Brain pericyte (primary cell): ENCODE data around the gene AGTRAP.

Experiments used
- DNase-seq: peaks from one replicate; pipeline ENCODE4 v3.0.0-alpha.2; 2012; ENCODE audit warnings: low read depth, low spot score

Gene AGTRAP

DNA sequence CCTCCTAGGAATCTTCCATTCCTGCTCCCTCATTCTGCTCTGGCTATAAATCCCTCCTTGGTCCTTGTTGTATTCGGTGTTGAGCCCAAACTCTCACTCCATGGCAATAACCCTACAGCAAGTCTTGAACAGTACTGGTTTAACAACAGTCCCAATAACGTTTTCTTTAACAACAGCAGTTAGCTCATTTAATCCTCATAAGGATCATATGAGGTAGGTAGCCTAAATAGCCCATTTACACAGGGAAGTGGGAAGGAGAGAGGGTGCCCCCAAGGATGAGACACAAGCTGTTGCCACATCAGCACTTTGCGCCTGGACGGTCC is 444 bp upstream of the AGTRAP start:
- DNase-seq = no peak

DNA sequence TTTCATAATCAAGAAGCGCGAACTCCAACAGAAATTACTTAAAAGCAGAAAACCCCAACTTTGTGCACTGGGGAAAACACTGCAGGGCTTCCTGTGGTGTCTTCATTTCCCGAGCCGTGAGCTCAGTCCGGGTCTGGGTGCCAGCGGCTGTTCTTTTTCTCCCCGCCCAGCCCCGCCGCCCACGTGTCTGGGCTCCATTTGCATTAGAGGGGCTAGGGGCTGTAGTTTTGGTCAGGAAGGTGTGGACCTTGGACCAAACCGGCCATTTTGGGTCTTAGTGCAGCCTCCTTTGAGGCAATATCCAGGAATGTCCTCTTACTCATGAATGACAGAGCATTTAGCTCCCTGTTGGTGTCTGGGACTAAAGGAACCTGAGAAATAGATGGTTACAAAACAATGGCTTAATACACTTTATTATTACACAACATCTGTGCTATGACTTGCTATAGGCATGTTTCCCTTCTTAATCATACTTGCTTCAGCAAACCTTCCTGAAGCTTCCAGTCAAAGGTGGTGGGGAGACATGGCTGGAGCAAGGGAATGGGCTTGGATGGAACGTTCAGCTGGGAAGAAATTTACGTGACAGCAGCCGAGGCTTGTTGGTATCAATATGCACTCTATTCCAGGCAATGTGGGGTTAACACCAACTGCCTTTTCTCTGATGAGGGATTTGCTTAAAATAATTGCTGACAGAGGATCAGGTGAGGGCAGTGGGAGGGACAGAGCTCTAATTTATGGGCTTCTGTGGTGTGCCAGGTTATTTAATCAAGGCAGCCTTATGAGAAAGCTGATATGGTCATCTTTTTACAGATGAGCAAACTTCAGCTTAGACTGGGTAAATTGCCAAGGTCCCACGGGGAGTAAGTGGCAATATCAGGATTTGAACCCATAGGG is 1.1 kb downstream of the AGTRAP start:
- no peak for DNase-seq

DNA sequence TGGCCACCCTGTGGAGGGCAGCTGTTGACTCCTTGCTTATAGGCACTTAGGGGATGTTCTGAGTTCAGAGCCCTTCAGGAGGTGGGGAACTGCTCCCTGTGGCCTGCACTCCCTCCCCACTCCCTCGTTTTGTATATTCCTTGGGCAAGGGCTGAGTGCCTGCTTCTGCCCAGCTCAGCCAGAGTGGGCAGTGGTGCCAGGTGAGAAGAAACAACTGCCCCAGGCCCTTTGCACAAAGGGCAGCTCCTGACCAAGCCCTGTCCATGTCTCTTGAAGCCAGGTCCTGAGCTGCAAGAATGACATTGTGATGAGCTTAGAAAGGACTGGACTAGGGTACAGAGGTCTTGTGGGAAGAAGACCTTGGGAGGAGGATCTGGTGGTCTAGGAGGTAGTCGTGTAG is 2.2 kb downstream of the AGTRAP start:
- DNase-seq = no peak

DNA sequence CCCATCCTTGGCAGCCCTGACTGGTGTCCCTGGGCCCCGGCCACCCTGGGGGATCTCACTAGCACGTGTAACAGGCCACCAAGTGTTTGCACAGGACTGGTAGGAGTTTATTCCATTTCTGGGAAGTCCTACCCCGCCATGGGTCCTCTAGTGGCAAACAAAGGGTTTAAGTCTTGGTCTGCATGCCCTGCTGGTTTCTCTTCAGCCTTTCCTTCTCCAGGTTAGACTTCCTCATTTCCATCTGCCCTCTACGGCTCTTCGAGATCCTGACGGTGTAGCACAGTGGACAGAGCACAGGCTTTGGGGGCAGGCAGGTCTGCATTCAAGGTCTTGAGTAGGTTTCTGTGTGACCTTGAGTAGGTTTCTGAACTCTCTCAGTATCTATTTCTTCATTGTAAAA is 2.8 kb downstream of the AGTRAP start:
- no peak for DNase-seq

DNA sequence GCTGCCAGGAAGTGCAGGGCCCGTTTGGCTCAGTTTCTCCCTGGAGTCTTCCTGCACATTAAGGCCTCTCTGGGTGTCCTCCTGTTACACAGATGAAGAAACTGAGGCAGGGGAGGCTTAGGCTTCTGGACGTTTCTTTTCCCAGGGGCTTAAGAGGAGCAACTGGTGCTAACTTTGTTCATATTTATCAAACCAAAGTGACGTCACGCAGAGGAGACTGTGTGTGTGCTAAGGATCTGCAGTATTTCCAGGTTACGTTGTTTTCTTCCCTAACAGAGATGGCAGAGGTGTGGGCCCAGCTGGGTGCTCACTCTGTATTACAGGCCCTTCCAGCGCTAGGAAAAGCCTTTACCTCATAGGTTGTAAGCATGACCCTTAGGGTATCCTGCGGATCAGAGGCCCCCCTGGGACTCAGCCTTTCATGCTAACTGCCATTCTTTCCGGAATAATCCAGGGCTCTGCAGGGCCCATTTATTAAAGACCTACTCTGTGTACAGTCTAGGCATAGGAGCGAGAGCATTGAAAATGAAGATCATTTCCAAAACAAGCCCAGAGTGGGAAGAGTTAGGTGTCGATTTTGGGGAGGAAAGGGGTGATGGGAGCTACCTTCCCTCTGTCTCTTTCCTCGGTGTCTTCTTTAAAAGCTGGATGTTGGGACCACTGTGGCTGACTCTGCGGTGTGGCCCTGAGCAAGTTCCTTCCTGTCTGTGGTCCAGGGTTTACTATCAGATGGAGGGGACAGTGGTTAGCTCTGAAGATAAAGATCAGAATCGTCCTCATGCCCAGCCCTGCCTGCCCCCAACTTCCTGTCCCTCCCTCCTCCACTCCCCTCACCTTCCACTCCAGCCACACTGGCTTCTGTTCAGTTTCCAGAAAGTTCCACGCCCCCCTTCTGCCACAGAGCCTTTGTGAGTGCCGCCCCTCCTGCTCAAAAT is 4.6 kb downstream of the AGTRAP start:
- no peak for DNase-seq

DNA sequence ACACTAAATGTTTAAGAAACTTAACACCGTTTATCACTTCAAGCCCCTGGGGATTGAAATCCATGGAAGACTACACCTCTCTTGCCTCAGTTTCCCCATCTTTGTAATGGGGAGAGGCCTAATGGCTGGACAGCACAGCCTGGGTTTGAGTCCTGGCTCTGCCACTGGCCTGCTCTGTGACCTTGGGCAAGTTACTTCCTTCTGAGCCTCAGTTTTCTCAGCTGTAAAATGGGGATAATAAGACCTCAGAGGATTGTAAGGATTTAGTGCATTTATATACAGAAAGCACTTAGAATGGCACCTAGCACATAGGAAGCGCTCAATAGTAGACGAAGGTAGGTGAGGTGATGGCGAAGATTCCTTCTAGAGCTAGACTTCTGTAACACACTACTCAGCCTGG is 5.5 kb downstream of the AGTRAP start:
- no peak for DNase-seq

DNA sequence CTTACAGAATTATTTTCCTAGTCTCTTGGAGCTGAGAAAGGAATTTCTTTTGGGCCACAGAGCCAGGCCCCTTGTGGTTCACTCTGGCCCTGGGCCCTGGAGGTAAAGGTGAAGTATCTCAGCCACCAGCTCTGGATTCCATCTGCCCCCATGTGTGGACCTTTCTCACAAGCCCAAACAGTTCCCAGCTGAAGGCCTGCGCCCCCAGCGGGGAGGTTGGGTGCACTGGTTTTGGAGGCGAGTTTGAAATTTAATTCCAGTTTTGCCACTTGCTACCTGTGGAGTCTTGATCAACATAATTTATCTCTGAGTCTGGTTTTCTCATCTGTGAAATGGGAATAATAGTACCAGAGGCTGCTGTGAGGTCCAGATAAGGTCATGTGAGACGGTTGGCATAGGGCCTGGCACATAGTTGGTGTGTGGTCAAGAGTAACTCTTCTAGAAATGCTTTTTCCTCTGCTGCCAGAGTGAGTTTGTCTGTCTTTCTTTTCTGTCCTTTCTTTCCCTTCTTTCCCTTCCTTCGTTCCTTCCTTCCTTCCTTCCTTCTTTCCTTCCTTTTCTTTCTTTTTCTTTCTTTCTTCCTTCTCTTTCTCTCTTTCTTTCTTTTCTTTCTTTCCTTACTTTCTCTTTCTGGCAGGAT is 6.1 kb downstream of the AGTRAP start:
- DNase-seq = no peak

DNA sequence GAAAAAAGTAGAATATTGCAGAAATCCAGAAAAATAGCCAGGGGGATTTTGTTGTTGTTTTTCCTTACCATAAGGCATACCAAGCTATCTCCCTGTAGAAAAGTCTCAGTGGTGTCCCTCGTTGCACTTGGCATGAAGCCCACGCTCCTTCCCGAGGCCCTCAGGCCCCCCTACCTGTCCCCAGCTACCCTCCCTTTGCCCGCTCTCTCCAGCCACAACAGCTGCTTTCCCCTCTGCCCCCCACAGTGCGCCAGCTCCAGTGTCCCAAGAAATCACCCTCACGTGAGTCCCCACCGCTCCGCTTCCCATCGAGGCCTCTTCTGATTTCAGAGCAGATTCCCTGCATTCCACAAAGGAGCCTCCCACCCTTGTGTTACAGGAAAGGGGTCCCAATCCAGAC is 8.4 kb downstream of the AGTRAP start:
- DNase-seq = no peak

DNA sequence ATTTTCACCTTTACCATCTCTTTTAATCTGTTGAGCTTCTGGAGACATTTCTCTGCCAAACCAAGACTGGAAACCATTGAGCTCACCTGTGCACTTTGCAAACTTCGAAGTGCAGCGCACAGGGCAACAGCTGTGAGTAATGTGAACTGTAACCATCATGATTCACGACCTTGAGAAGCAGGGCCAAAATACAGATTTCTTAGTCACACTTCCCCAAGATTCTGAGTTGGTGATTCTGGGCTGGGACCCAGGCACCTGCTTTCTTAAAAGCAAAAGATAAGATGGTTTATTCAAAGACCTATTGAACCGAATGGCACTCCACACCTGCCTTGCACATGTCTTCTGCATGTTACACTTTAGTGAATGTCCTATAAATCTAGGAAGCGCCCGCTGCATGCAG is 10.2 kb downstream of the AGTRAP start:
- DNase-seq = no peak

DNA sequence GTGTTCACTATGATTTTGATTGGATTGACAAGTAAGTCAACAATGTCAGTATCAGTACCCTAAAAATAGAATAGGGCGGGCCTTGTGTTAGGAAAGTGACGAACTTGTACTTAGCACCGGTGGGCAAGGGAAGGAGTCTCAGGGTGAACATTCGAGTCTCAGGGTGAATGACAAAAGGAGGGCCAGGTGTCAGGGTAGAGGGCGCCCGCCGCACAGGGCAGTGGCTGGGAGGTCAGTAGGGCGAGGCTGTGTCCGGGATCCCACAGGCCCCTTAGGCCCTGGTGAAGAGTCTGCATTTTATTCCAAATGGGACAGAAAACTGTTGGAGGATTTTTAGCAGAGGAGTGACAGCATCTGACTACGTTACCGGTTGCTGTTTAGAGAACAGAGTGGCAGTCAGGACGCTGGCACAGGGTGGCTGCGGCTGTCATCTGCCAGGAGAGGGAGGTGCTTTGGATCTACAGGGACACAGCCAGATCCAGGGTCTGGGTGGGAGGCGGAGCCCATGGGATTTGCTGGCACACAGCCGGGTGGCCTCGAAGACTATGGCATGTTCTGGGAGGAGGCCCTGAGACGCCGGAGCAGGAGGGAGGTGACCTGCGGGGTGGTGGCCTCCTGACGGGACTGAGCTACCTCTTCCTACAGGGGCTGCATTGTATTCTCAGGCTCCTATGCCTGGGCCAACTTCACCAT is 11.0 kb downstream of the AGTRAP start:
- DNase-seq = no peak

DNA sequence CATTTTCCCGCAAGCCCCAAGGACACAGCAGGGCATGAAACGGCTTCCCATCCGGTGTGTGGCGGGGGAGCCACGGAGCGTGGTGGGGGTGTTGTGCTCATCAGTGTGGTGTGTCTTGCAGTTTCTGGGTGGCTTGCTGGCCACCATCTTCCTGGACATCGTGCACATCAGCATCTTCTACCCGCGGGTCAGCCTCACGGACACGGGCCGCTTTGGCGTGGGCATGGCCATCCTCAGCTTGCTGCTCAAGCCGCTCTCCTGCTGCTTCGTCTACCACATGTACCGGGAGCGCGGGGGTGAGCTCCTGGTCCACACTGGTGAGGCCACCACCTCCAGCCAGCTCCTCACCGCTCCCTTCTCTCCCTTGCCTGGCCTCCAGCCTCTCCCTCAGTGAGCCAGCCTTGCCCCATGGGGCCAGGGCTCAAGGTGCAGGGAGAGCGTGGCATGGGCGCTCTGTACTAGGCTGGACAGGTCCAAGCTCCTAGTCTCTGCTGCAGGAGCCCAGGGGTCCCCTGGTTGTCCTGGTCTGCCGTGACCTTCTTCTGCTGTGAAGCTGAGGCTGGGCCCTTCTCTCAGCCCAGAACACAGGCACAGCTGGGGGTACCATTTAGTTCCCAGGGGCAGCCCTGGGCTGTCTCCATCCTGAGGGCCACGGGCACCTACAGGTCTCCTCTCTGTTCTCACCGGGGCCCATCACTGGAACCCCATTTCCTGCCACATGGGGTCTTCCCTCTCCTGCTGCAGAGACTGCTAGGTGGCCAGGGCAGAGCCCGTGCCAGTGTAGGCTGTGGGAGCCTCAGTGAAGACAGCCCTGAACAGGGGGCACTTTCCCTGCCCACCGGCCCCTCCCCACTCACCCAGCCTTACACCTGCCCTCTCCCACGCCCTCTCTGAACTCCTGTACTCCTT is 12.6 kb downstream of the AGTRAP start:
- no peak for DNase-seq

DNA sequence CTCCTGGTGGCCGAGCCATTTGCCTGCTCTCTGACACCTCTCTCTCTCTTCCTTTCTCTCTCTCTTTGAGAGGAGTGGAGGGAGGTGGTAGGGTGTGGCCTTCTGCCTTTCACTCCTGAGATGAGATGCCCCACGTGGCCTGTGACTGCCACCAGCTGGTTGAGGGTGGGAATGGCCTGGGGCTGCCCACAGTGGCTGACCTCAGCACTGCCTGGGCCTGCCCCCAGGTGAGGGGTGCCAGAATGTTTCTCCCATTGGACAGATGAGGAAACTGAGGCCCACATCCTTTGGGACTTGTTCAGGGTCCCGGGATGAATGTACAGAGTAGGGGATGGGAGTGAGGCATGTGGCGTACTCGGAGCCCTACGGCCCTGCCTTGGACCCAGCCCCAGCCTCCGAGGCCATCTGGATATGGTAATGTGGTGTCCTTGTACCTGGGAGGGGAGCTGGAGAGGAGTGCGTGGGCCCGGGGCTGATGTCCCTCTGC is 13.3 kb downstream of the AGTRAP start:
- DNase-seq = no peak

DNA sequence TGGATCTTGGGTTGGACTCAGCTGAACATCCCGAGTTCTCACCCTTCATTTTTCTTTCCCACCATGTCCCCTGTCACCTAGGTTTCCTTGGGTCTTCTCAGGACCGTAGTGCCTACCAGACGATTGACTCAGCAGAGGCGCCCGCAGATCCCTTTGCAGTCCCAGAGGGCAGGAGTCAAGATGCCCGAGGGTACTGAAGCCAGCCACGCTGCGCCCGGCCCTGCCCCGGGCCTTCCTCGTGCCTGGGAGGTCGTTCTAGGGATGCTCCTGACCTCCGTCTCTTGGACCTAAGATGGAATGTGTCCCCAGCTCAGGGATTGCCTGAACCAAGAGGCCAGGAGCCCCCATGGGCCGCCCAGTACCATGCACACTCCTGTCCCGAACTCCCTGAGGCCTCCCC is 14.1 kb downstream of the AGTRAP start:
- no peak for DNase-seq

DNA sequence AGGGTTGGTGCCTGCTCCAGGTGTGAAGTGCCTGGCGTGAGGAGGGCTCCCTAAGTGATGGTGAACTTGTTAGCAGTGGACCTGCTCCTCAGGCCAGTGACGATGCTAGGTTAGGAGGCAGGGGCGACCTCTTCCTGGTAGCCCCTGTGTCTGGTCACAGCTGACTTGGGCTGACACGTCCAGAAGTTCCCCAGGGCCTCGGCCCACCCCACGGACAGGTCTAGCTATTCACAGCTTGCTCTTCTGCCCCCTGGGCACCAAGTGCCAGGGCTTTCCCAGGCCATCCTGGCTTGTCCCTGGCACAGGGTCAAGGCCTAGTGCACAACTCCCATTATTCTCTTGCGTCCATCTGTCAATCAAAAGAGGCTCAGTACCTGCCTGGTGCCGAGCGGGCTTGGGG is 15.2 kb downstream of the AGTRAP start:
- DNase-seq = no peak

DNA sequence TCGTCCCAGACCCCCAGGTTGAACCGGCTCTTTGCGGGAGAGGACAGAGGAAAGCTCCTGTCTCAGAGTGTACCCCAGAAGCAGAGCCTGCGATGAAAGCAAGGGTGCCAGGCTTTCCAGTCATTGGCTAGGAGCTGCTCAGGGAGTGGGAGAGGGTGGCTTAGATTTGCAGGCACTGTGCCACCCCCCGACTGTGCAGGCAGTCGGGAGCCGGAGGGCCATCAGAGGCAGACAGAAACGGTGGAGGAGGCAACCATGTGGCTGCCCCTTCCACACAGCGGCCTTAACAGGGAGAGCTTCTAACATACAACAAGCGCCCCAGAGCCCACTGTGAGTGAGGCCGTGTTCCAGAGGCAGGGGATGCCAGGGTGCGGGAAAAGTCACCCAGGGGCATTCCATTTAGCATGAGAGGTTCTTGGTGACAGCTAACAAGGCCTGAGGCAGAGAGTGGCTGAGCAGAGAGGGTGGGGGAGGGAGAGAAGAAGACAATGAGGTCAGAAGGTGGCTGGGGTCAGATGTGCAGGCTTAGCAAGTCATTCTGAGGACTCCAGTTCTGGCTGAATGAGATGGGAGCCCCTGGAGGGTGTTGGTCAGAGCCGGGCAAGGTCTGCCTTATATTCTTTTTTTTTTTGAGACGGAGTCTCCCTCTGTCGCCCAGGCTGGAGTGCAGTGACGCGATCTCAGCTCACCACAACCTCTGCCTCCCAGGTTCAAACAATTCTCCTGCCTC is 16.6 kb downstream of the AGTRAP start:
- DNase-seq = no peak

DNA sequence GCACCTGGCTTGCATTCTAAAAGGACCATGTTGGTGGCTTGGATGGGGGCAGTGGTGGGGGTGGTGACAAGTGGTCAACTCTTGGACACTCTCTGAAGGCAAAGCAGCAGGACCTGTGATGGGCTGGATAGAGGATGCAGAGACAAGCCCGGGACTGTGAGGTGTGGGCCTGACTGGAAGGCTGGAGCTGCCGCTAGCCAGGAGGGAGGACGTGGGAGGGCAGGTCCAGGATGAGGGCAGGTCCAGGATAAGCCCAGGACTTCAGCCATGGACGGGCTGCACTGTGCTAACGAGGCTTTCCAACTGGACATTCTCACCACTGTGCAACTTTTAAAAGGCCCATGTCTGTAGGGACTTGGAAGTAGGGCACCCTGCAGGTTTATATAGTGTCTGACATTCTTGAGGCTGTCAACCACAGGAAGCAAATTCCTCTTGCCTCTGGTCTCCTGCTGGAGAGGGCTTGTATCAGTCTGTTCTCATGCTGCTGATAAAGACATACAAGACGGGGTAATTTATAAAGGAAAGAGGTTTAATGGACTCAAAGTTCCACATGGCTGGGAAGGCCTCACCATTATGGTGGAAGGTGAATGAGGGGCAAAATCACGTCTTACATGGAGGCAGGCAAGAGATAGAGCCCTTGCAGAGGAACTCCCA is 17.7 kb downstream of the AGTRAP start:
- no peak for DNase-seq

DNA sequence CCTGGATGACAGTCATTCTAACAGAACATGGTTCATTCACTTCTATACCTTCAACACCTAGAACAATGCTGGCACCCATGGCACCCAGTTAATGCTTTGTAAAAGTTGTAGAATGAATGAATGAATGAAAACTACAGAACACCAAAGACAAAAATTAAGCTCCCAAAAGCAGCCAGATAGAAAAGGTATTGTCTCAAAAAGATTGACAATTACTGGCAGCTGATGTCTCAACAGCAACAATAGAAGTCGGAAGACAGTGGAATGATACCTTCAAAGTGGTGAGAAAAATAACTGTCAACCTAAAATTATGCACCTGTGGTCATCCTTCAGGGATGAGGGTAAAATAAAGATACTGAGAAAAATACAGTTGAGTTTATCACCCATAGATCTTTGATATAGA is 21.1 kb downstream of the AGTRAP start:
- DNase-seq = no peak

DNA sequence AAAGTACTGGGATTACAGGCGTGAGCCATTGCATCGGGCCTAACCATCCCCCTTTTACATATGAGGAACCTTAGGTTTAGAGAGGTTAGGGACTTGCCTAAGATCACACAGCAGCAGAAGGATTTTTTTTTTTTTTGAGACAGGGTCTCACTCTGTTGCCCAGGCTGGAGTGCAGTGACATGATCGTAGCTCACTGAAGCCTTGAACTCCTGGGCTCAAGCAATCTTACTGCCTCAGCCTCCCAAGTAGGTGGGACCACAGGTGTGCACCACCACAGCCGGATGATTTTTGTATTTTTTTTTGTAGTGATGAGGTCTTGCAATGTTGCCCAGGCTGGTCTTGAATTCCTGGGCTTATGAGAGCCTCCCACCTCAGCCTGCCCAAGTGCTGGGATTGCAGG is 23.9 kb downstream of the AGTRAP start:
- DNase-seq = no peak

DNA sequence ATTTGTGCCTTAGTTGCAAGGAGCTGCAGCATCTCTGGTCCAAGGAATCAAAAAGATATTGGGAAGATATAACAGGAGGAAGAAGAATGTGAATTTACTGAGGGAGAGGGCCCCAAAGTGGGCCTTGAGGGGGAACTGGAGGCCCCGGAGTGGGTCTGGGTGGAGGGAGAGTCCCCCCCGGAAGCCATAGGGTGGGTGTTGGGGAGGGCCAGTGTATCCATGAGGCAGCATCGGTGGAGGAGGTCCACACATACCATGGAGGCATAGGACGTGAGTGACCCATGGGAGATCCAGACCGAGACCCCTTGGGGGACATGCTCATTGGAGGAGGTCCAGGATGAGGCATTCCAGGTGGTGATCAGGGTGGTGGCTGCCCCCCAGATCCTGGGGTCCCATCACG is 25.3 kb downstream of the AGTRAP start:
- no peak for DNase-seq
